NCI-H2196 treated with DMSO at 0.1 percent for 48 hours (cell line): ENCODE results near the gene FBXW4.

Experiments used
- DNase-seq: peaks from one replicate; lab custom pipeline; 2025; ENCODE audit not compliant: unreplicated experiment; lab: John Stamatoyannopoulos, UW

The FBXW4 gene

GRCh38 chr10:101587725-101588653 is 107.0 kb downstream of the FBXW4 start, which contains the start of the genes DPCD and POLL:
DPCD (plus strand) TSS chr10:101588321; CDS start chr10:101588337, 16 bp downstream.
POLL (minus strand) TSS chr10:101588257; CDS start chr10:101587360, 897 bp downstream.
- peak; percentile 58 for DNase-seq

DNA sequence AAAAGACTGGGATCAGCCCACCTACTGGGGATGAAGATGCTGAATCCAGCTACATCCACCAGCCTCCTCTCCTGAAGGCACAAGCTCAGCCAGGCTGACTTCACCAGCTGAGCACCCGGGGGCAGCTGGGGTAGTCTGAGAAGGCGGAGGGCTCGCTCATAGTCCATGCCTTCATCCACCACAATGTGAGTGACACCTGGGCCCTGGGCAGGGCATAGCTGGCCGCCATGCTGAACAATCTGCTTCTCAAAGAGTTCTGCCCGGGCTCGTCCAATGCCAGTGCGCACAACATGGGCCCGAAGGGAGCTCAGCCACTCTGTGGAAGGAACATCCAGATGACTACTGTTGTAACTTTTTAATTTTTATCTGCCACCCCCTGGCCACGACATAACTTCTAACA is 109.1 kb downstream of the FBXW4 start:
- DNase-seq, result no peak

- no peak for DNase-seq
Measured at GRCh38 chr10:101580486-101581399, 114.2 kb downstream of the FBXW4 start.

- no peak for DNase-seq
Measured at GRCh38 chr10:101579516-101579870, 115.5 kb downstream of the FBXW4 start.

DNA sequence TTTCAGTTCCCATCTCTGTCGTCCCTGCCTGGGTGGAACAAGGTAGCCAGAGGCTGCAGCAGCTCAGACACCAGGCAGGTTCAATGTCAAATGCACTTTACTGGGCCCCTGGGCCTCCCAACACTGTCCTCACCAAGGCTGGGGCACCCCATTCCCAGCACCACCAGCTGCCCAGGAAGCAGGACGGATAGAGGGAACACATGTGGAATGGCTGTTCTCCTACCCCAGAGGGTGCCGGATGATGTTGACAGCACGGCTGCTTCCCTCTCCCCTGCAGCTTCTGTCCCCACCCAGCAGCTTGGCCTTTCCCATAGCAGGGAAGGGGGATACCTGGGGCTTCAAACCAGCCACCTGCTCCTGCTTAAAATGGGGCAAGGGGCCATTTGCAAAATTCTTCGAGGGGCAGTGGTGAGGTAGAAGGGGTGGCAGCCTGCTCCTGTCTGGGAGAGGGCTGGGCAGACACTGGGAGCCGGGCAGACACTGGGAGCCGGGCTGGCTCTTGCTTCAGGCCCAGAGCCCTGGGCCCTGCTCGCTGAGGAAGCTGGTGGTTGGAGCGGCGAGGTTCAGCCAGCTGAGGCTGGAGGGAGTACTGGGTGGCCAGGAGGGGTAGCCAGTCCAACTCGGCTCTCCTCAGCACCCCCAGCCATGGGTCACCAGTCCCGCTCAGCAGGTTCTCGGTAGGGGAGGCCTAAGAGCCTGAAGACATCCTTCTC is 116.0 kb downstream of the FBXW4 start:
- DNase-seq, result no peak

- no peak for DNase-seq
Measured at GRCh38 chr10:101578192-101578591, 116.8 kb downstream of the FBXW4 start.

GRCh38 chr10:101577121-101577871 is 117.7 kb downstream of the FBXW4 start:
- DNase-seq, result no peak

DNA sequence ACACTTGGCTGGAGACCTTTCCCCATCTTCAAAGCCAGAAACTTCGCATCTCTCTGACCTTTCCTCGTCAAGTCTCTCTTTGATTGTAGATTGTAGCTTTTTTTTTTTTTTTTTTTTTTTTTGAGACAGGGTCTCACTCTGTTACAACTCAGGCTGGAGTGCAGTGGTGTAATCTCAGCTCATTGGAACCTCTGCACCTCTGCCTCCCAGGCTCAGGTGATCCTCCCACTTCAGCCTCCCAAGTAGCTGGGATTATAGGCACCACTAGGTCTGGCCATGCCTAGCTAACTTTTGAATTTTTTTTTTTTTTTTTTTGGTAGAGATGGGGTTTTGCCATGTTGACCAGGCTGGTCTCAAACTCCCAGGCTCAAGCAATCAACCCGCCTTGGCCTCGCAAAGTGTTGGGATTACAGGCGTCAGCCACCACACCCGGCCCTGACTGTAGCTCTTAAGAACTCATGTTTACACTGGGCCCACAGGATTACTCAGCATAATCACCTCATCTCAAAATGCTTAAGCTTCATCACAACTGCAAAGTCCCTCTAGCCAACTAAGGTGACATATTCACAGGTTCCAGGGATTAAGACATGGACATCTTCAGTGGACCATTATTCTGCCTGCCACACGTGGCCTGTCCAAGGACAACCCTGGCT is 118.6 kb downstream of the FBXW4 start:
- no peak for DNase-seq

DNA sequence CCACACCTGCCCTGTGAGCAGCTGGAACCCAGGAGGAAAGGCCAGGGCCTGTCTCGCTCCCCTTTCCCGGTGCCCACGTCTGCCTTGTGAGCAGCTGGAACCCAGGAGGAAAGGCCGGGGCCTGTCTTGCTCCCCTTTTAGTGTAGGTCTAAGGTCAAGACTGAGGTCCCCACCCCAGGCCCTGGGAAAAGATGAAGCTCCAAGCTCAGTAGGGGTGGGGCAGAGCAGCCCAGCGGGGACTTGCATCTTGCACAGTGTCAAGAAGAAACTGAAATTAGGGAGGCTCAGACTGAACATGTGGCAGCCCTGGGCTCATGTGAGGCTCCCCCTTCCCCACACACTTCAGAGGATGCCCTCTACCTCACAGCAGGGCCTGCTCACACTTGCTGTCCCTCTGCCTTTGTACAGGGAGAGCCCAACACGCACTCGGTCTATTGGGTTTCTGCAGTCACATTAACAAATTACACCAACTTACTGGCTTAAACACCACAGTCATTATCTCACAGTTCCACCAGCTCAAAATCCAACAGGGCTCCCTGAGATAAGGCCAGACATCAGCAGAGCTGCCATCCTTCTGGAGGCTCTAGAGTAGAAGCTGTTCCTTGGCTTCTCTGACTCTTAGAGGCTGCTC is 119.3 kb downstream of the FBXW4 start:
- no peak for DNase-seq

- no peak for DNase-seq
Measured at GRCh38 chr10:101575091-101575490, 119.9 kb downstream of the FBXW4 start.

DNA sequence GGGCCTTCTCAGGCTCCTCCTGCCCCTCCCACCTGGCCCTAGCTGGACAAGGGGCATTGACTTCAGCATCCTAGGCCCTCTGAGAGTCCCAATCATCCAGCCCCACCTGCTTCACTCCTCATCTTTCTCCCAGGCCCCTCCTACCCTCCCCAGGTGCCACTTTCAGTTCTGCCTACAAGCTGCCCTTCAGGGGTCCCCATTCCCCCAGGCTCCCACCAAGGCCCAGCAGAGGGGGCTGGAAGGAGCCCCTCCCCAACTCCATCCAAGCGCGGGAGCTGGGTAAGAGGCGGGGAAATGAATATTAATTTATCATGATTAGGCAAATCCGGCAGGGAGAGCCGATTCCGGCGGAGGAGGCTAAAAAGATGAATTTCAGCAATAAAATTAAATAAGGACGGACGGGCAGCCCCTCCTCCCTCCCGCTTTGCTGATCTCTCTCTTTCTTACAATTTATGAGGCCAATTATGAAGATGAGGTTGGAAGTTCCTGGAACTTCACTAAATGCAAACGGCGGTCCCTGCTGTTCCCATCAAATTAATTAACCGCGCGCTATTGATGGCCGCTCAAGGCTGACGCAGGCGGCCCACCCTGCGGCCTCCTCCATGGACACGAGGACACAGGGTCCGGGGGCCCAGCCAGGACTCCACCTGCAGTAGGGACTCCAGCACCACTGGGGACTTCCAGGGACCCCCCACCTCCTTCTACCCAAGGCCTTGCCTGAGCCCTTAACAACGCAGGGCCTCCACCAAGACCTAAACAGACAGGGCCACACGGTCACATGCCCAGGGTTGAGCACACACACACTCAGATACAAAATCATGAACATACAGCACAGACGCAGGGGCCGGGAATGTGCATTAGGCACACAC is 120.9 kb downstream of the FBXW4 start:
- DNase-seq, result no peak

DNA sequence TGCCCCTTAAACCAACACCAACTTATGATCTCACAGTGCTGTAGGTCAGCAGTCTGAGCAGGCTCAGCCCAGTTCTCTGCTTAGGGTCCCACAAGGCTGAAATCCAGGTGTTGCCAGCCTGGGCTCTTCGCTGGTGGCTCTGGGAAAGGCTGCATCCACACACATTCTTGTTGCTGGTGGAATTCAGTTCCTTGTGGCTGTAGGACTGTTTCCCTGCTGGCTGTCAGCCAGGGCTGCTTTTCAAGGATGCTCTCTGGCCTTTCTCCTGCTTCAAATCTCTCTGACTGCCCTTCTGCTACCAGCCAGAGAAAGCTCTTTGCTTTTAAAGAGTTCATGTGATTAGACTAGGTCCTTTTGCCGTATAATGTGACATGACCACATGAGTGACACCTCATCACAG is 122.2 kb downstream of the FBXW4 start:
- no peak for DNase-seq

- no peak for DNase-seq
Measured at GRCh38 chr10:101572126-101572525, 122.8 kb downstream of the FBXW4 start.

- no peak for DNase-seq
Measured at GRCh38 chr10:101571271-101571925, 123.6 kb downstream of the FBXW4 start.

DNA sequence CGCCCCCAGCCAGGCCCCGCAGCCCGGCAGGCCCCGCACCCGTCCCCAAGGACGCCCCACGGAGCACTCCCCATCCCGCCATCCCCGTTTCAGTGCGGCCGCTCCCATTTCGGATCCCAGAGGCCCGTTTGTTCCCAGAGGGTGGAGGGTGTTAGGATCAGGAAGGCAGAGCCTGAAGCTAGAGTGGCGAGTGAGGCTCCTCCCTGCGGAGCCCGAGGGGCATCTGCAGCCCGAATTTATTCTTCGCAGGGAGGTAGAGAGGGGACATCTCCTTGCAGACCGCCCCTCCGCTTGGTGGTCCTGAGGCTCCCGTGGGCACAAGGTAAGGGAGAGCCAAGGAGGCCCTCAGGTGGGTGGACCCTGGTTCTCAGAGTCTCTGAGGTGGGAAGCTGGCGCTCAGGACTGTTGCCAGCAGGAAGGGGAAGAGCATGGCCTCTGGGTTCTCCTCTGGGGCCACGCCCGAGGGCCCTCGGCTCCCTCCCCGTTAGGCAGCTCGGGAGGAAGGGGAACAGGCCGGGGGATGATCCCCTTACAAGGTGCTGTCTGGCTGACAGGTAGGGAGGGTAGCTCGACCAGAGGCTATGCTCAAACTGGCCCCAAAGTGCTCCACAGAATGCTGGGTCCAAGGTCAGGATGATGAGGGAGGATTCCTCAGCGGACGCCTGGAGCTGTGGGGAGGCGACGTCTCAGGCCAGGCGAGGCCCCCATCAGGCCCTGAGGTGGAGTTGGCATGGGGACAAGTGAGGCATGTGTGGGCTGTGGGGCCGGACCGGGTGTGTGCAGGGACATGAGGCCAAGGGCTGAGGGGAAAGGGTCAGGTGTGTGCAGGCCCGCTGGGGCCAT is 124.3 kb downstream of the FBXW4 start:
- DNase-seq, result no peak

DNA sequence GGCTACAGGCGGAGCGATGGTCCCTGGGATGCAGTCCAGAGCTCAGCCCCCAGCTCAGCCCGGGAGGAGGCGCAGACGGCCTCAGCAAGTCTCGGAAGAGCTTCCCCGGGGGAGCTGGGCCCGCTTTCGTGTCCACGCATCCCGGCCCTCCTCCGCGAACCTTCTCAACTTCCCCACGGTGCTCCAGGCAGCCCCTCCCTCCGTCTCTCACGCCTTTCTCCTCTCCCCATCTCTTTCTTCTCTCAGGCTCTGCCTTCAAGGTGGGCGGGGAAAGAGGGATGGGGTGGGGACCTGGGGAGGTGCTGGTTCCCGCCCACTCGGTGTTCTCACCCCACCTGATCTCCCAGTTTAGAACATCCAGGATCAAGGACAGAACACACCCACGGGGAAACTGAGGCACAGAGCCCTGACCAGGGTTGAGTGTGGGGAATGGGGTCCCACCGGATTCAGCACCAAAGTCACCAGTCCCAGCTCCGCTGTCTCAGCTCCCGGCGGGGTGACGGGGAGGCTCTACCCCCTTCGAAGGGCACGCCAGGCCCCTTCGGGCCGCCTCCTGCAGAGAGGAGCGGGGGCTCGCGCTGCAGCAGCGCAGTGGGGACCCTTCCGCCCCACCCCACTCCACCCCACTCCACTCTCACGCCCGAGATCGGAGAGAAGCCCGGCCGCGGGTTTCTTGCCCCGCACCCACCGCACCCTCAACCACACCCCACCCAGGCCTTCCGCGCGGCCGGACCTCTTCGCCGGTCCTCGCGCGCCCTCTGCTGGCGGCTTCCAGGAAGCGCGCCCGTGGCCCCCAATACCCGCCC is 125.1 kb downstream of the FBXW4 start:
- DNase-seq, result peak; percentile 1
